Large intestine (tissue), 3 donors: ENCODE results near the gene CDNF. TPM values are rescaled to one million over a fixed set of nuclear protein-coding genes. Genes with fewer than 3 reads are reported as not detected.
A peak's percentile ranks its signal among the peaks of the same experiment; 100 is the strongest.
"Not testable (repeated sequence)": the region's sequence is repeated elsewhere in the genome, so short reads cannot be mapped to it uniquely, and the experiment has no call there.

Experiments
- DNase-seq, 2 donors: peaks; one replicate each; pipeline versions ENCODE4 v3.0.0 to v3.0.0-alpha.2; 2013
- H3K27ac ChIP-seq: one replicate; pipeline ENCODE4 v1.5.1; 2013; ENCODE audit warnings: low read length
- H3K27me3 ChIP-seq: 2 replicates; pipeline ENCODE4 v1.6.1; 2013; ENCODE audit warnings: low read length; ENCODE audit not compliant: control insufficient read depth, insufficient read depth
- H3K36me3 ChIP-seq: 2 replicates; pipeline ENCODE4 v1.6.1; 2013; ENCODE audit warnings: low read length; ENCODE audit not compliant: control insufficient read depth, insufficient read depth
- H3K4me1 ChIP-seq: one replicate; pipeline ENCODE4 v1.6.1; 2013; ENCODE audit warnings: low read length; ENCODE audit not compliant: control insufficient read depth, insufficient read depth
- H3K4me3 ChIP-seq: one replicate; pipeline ENCODE4 v1.5.1; 2013; ENCODE audit warnings: low read length
- H3K9me3 ChIP-seq: one replicate; pipeline ENCODE4 v1.6.1; 2013; ENCODE audit warnings: mild to moderate bottlenecking, low read depth, low read length, moderate library complexity; ENCODE audit not compliant: control insufficient read depth
- WGBS: methylation state at CpG from one replicate; pipeline ENCODE4 v1.1.5; 2013; ENCODE audit warnings: low lambda C conversion rate; ENCODE audit not compliant: insufficient coverage; 5-methylcytosine and 5-hydroxymethylcytosine counted together
- polyA plus RNA-seq: library from polyadenylated mRNA; unstranded; fragments of 120-200 nt; gene quantifications from one replicate; pipeline ENCODE4 v1.2.1, GENCODE V29; 2013

Gene CDNF
- polyA plus RNA-seq, 1 donor = 3.2 TPM

DNA sequence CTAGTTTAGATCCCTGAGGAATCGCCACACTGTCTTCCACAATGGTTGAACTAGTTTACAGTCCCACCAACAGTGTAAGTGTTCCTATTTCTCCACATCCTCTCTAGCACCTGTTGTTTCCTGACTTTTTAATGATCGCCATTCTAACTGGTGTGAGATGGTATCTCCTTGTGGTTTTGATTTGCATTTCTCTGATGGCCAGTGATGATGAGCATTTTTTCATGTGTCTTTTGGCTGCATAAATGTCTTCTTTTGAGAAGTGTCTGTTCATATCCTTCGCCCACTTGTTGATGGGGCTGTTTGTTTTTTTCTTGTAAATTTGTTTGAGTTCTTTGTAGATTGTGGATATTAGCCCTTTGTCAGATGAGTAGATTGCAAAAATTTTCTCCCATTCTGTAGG, 27.0 kb upstream of the CDNF start:
- peaks cover 14% of the 10 kb centered on the region for H3K4me1 ChIP-seq
- peaks cover 28% of the 10 kb centered on the region for H3K36me3 ChIP-seq
- not testable (repeated sequence) for H3K27me3 ChIP-seq, H3K4me3 ChIP-seq, H3K27ac ChIP-seq, H3K9me3 ChIP-seq, DNase-seq
- no CpG with 5 or more reads among the region's 3 CpGs for WGBS

DNA sequence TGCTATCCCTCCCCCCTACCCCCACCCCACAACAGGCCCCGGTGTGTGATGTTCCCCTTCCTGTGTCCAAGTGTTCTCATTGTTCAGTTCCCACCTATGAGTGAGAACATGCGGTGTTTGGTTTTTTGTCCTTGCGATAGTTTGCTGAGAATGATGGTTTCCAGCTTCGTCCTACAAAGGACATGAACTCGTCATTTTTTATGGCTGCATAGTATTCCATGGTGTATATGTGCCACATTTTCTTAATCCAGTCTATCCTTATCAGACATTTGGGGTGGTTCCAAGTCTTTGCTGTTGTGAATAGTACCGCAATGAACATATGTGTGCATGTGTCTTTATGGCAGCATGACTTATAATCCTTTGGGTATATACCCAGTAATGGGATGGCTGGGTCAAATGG, 26.6 kb upstream of the CDNF start:
- DNase-seq, H3K27ac ChIP-seq, H3K9me3 ChIP-seq, H3K27me3 ChIP-seq, H3K4me3 ChIP-seq: not testable (repeated sequence)
- peaks cover 25% of the 10 kb centered on the region for H3K36me3 ChIP-seq
- no CpG with 5 or more reads among the region's 6 CpGs for WGBS
- peaks cover 14% of the 10 kb centered on the region for H3K4me1 ChIP-seq

GRCh38 chr10:14860791-14861190, 23.0 kb upstream of the CDNF start:
- H3K4me3 ChIP-seq = no peak overlapping the region
- no peaks in the 10 kb centered on the region for H3K27me3 ChIP-seq
- peaks cover 19% of the 10 kb centered on the region for H3K36me3 ChIP-seq
- H3K9me3 ChIP-seq = no peaks in the 10 kb centered on the region
- H3K4me1 ChIP-seq = peaks cover 14% of the 10 kb centered on the region
- H3K27ac ChIP-seq = peak overlapping the region; percentile 90
- no CpG with 5 or more reads among the region's 1 CpG for WGBS
- peak; percentile 84 to 92 for DNase-seq

GRCh38 chr10:14859775-14860174, 21.9 kb upstream of the CDNF start:
- no peak for DNase-seq
- Histone ChIP-seq H3K27ac (peak overlapping the region; percentile 90), H3K36me3 (peaks cover 19% of the 10 kb centered on the region)

GRCh38 chr10:14859043-14859442, 21.2 kb upstream of the CDNF start:
- no peak for DNase-seq
- Histone ChIP-seq H3K9me3 (no peaks in the 10 kb centered on the region), H3K27me3 (no peaks in the 10 kb centered on the region), H3K27ac (no peak overlapping the region), H3K4me3 (no peak overlapping the region), H3K4me1 (peaks cover 14% of the 10 kb centered on the region), H3K36me3 (peaks cover 22% of the 10 kb centered on the region)
- WGBS = 83% methylated on average over 1 of the region's 5 CpGs

More at GRCh38 chr10:14859775-14860174, 21.9 kb upstream of the CDNF start:
- H3K4me3 ChIP-seq = no peak overlapping the region
- peaks cover 14% of the 10 kb centered on the region for H3K4me1 ChIP-seq
- no peaks in the 10 kb centered on the region for H3K9me3 ChIP-seq
- H3K27me3 ChIP-seq = no peaks in the 10 kb centered on the region

DNA sequence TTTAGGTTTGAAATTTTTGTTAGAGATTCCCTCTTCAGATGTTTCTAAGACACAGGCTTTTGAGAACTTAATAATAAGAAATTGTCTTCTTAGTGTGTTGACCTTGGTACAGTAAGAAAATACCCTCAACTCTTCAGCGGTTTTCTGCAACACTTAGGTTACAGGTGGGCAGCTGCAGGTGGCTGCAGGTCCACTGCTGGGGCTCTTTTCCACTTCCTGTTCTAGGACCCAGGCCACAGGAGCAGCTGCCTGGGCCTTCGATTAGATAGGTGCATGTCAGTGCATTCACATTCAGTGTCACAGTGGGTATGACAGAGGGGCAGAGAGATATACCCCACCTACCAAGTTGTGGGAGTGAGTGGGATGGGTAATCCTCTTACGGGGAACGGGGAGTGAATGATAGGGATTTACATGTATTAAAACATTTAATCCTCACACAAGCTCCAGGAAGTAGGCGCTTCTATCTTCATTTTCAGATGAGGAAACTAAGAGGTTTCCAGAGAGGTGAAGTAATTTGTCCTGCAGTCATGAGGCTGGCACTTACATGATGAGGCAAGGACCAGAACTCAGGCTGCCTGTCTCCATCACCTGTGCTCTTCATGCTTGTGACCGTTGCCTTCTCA, 20.6 kb upstream of the CDNF start:
- H3K4me1 ChIP-seq = peaks cover 14% of the 10 kb centered on the region
- no peak overlapping the region for H3K27ac ChIP-seq
- WGBS = no CpG with 5 or more reads among the region's 6 CpGs
- no peak for DNase-seq
- no peaks in the 10 kb centered on the region for H3K27me3 ChIP-seq
- no peak overlapping the region for H3K4me3 ChIP-seq
- H3K9me3 ChIP-seq = no peaks in the 10 kb centered on the region
- peaks cover 20% of the 10 kb centered on the region for H3K36me3 ChIP-seq

GRCh38 chr10:14855453-14855852, 17.6 kb upstream of the CDNF start:
- Histone ChIP-seq H3K4me1 (peaks cover 4% of the 10 kb centered on the region), H3K36me3 (peaks cover 25% of the 10 kb centered on the region), H3K27ac (no peak overlapping the region), H3K9me3 (no peaks in the 10 kb centered on the region), H3K4me3 (no peak overlapping the region), H3K27me3 (no peaks in the 10 kb centered on the region)
- no peak for DNase-seq
- no CpG with 5 or more reads among the region's 1 CpG for WGBS

DNA sequence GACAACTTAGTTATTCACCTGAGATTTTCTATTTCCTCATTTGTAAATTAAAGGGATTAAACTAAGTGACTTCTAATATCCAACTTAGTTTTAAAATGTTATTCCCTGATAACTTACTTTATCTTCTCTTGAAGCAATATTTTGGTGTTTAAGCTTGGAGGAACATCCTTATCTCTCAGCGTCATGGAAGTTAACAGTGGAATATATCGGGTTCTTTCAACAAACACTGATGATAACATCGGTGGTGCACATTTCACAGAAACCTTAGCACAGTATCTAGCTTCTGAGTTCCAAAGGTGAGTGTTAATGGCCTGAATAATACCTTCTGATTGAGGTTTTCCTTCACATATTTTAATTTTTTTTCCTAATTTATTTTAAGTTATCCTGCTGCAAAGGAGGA, 14.4 kb upstream of the CDNF start:
- H3K27ac ChIP-seq = peak overlapping the region; percentile 13
- no peaks in the 10 kb centered on the region for H3K9me3 ChIP-seq
- H3K27me3 ChIP-seq = no peaks in the 10 kb centered on the region
- H3K4me3 ChIP-seq = no peak overlapping the region
- WGBS = 0% methylated on average over 1 of the region's 3 CpGs
- DNase-seq = peak in 1 of 2 donors; percentile 23
- peaks cover 26% of the 10 kb centered on the region for H3K36me3 ChIP-seq
- H3K4me1 ChIP-seq = no peaks in the 10 kb centered on the region

DNA sequence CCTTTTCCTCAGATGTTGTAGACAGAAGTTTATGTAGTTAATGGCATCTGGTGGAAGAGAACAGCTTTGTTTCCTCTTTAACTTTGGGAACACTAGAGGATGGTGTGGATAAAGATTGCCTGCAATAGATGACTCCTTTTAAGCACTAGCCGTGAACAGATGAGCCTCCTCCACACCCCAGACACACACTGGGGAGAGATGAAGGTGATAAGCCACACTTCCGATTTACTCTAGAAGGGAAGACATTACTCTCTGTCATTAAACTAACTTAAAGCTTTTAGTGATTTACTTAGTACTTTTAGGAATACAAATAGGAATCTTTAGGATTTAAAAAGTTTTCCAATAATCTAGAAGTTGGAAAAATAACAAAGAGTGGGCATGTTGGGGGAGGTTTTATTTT, 7.1 kb upstream of the CDNF start:
- no peak for DNase-seq
- H3K36me3 ChIP-seq = peaks cover 49% of the 10 kb centered on the region
- H3K27me3 ChIP-seq = no peaks in the 10 kb centered on the region

DNA sequence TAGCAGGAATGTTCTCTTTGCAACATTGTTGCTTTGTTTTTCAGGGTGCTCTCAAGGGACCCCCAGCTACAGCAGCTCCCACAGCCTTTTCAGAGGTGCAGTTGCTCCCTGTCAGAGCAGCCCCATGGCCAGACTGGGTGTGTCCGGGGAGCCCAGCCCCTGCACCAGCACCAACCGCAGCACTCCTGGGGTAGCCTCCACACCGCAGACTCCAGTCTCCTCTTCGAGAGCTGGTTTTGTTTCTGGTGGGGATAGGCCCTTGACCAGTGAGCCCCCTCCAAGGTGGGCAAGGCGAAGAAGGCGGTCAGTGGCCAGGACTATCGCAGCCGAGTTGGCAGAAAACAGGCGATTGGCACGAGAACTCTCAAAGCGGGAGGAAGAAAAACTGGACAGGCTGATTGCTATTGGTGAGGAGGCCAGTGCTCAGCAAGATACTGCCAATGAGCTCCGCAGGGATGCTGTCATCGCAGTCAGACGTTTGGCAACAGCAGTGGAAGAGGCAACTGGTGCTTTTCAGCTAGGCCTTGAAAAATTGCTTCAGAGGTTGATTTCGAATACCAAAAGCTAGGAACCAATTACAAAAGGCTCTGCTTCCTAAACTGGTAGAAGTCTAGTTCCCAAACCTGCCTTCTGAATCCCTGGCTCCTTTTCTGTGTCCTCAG, 5.6 kb upstream of the CDNF start:
- DNase-seq = no peak
- no peaks in the 10 kb centered on the region for H3K27me3 ChIP-seq
- no peak overlapping the region for H3K27ac ChIP-seq
- peaks cover 40% of the 10 kb centered on the region for H3K36me3 ChIP-seq
- H3K4me3 ChIP-seq = no peak overlapping the region
- H3K9me3 ChIP-seq = no peaks in the 10 kb centered on the region
- no peaks in the 10 kb centered on the region for H3K4me1 ChIP-seq
- no CpG with 5 or more reads among the region's 15 CpGs for WGBS

More for the DNA sequence above, 7.1 kb upstream of the CDNF start:
- Histone ChIP-seq H3K4me1 (no peaks in the 10 kb centered on the region), H3K4me3 (no peak overlapping the region), H3K27ac (no peak overlapping the region), H3K9me3 (no peaks in the 10 kb centered on the region)
- 100% methylated on average over 1 of the region's 2 CpGs for WGBS

DNA sequence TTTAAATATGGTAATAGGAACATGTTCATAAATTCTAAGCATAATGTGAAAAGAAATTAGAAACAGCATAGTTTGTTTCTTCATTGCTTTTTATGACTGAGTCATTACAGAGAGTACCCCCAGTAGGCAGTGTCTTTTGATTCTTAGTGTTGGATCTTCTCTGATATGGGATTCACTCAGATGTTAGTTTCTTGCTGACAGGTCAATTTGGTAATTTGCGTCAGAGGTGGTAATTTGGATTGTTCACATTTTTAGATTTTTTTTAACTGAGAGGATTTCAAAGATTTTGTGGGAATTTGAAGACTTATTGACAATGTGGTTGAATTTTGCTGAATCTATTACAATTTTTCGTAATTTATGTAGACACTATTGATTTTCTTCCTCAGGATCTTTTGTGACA, 2.3 kb upstream of the CDNF start:
- H3K36me3 ChIP-seq = peaks cover 40% of the 10 kb centered on the region
- no peak overlapping the region for H3K4me3 ChIP-seq
- no peak overlapping the region for H3K27ac ChIP-seq
- H3K9me3 ChIP-seq = no peaks in the 10 kb centered on the region
- WGBS = 100% methylated on average over 1 of the region's 2 CpGs
- H3K4me1 ChIP-seq = no peaks in the 10 kb centered on the region
- DNase-seq = no peak
- H3K27me3 ChIP-seq = no peaks in the 10 kb centered on the region
